ENCODE results near the gene KIFC1.

Gene KIFC1

DNA sequence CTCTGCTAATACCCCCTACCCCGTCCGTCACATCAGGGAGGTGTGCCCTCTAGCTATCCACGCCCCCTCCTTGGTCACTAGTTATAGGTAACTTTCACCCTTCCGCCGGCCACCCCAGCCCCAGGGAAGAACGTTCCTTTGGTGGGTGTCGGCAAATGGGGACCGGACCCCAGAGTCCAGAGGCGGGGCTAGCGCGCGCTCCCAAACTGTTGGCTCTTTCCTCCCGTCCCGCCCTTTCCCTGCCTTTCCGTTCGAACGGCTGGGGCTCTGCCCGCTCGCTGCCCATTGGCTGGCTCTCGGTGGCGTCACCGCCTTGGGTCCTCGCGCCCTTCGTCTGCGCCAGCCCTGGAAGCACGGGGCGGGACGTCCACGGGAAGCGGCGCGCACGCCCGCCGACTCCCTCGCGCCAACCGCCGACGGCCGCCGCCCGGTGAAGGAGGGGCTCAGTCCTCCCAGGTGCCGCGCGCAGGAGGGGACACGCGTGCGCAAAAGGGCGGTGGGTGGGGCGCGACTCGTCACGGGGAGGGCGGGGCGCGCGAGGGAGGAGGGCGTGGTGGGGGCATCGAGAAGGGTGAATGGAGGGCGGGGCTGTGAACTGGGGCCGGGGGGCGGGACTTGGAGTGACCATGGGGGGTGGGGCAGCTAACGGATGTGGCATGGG, 18.6 kb downstream of the KIFC1 start:
- DNase-seq (ENCODE audit: low spot score), result peak; percentile 100
- in situ Hi-C loops (cut with MboI; ENCODE audit: low pct_unique_long_range_greater_than_20kb, low sequenced_read_pairs, unreplicated experiment), result no loop called here
- TF ChIP-seq, protein P1, sequence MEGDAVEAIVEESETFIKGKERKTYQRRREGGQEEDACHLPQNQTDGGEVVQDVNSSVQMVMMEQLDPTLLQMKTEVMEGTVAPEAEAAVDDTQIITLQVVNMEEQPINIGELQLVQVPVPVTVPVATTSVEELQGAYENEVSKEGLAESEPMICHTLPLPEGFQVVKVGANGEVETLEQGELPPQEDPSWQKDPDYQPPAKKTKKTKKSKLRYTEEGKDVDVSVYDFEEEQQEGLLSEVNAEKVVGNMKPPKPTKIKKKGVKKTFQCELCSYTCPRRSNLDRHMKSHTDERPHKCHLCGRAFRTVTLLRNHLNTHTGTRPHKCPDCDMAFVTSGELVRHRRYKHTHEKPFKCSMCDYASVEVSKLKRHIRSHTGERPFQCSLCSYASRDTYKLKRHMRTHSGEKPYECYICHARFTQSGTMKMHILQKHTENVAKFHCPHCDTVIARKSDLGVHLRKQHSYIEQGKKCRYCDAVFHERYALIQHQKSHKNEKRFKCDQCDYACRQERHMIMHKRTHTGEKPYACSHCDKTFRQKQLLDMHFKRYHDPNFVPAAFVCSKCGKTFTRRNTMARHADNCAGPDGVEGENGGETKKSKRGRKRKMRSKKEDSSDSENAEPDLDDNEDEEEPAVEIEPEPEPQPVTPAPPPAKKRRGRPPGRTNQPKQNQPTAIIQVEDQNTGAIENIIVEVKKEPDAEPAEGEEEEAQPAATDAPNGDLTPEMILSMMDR (IDR thresholded peaks at IDR 0.05; ENCODE audit: extremely low read depth, insufficient read depth, missing control alignments), result no peak

DNA sequence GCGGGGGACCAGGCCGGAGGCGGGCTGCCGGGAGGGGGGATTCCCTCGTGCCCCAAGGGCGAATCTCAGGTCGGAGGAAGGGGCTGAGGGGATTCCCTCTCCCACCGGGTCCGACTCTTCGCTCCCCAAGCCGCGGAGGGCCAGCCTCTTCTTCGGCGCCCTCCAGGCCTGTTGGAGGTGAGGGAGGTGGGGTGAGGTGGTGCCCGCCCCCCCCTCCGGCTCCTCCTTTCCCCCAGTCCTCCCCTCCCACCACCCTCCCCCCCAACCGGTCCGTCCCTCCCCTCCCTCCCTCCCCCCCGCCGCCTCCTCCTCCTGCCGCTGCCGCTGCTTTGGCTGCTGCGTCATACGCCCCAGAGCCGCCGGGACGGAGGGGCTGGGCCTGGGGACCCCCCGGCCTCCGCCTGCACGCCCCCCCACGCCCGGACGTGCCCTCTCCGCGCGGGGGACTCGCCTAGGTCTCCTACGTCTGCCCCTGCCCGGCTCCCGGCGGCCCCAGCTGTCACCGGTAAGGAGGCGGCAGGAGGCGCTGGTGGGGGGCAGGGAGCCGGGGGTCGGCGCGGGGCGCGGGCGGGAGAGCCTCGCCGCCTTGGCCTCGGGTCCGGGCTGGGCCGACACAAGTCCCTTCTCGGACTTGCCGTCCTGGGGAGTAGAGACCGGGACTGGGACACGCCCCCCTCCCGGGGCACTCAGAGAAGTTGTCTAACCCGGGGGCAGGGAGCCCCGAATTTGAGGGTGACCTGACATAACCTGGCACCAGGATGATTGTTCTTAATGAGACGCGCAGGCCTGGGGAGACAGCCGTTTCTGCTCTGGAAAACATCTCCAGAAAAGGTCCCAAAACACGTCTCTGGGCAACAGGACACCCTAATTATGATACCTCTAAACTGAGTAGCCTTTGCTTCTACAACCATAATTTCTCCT, 19.3 kb downstream of the KIFC1 start, which contains the start of gene PHF1:
Gene PHF1, plus strand, starts transcription at position 304 of the 921 bp plus-strand sequence. CDS start 1,250 bp downstream, outside the sequence.
- TF ChIP-seq, protein P1 (IDR thresholded peaks at IDR 0.05; ENCODE audit: extremely low read depth, insufficient read depth, missing control alignments), result no peak
- DNase-seq (ENCODE audit: low spot score), result peak; percentile 91
- in situ Hi-C loops (cut with MboI; ENCODE audit: low pct_unique_long_range_greater_than_20kb, low sequenced_read_pairs, unreplicated experiment), result no loop called here

DNA sequence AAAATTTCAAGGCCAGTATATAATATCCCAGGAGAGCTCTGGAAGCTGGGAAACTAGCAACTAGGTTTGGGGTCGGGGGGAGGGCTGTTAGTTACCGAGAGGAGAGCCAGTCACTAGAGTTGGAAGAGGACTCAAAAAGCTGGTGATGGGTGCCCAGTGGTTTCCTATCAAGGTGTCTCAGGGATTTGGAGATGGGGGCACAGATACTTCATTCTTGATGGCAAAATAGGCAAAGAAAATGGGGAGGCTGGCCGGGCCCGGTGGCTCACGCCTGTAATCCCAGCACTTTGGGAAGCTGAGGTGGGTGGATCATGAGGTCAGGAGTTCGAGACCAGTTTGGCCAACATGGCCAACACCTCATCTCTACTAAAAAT, 20.0 kb downstream of the KIFC1 start:
- in situ Hi-C loops (cut with MboI; ENCODE audit: low pct_unique_long_range_greater_than_20kb, low sequenced_read_pairs, unreplicated experiment), result no loop called here
- DNase-seq (ENCODE audit: low spot score), result no peak
- TF ChIP-seq, protein P1 (IDR thresholded peaks at IDR 0.05; ENCODE audit: extremely low read depth, insufficient read depth, missing control alignments), result no peak

DNA sequence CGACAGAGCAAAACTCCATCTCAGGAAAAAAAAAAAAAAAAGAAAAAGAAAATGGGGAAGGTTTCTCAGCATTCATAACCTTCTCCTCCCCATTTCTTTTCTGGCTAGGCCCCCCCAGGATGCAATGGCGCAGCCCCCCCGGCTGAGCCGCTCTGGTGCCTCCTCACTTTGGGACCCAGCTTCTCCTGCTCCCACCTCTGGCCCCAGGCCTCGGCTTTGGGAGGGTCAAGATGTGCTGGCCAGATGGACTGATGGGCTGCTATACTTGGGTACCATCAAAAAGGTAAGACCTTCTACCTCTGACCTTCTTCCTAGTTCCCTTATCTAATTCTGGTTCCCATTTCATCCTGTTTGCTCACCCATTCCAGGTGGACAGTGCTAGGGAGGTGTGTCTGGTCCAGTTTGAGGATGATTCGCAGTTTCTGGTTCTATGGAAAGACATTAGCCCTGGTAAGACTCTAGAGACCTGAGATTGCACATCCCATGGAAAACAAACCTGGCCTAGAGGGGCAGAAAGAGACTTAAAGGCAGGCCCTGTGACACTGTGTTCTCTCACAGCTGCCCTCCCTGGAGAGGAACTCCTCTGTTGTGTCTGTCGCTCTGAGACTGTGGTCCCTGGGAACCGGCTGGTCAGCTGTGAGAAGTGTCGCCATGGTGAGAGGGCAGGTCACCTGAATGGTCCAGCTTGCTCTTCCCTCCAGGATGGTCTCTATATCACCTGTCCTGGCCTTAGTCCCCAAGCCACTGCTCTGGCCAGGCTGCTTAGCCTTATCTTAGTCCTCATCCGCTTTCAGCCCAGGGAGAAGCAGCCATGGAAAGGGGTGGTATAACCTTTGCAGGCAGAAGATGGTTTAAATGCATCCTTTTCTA, 20.8 kb downstream of the KIFC1 start:
- DNase-seq (ENCODE audit: low spot score), result no peak
- in situ Hi-C loops (cut with MboI; ENCODE audit: low pct_unique_long_range_greater_than_20kb, low sequenced_read_pairs, unreplicated experiment), result no loop called here
- TF ChIP-seq, protein P1 (IDR thresholded peaks at IDR 0.05; ENCODE audit: extremely low read depth, insufficient read depth, missing control alignments), result no peak

DNA sequence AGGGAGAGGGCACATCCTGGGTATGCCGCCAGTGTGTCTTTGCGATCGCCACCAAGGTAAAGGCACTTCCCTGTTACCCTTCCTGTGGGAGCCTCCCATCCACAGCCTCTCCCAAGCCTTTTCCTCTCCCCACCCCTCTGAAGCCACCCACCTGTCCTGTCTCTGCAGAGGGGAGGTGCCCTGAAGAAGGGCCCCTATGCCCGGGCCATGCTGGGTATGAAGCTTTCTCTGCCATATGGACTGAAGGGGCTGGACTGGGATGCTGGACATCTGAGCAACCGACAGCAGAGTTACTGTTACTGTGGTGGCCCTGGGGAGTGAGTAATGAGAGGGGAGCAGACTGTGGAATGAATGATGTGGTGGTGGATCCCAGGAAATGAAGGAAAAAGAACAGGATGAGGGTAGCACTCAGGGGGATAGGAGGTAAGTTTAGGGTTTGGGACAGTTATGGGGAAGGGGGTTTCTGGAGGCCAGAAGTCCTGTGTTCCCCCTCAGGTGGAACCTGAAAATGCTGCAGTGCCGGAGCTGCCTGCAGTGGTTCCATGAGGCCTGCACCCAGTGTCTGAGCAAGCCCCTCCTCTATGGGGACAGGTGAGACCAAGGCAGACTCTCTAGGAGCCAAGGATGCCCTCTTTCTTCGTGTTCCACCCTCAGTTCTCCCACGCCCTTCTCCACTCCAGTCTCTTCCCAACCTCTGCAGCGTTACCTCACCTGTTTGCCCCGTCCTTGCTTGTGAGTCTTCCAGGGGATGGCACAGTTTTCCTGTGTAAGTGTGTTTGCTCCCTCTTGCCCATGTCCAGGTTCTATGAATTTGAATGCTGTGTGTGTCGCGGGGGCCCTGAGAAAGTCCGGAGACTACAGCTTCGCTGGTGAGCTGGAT, 21.9 kb downstream of the KIFC1 start:
- in situ Hi-C loops (cut with MboI; ENCODE audit: low pct_unique_long_range_greater_than_20kb, low sequenced_read_pairs, unreplicated experiment), result no loop called here
- TF ChIP-seq, protein P1 (IDR thresholded peaks at IDR 0.05; ENCODE audit: extremely low read depth, insufficient read depth, missing control alignments), result no peak
- no peak for DNase-seq (ENCODE audit: low spot score)
